Measurements from ENCODE around the gene LYPD6B.

The LYPD6B gene

DNA sequence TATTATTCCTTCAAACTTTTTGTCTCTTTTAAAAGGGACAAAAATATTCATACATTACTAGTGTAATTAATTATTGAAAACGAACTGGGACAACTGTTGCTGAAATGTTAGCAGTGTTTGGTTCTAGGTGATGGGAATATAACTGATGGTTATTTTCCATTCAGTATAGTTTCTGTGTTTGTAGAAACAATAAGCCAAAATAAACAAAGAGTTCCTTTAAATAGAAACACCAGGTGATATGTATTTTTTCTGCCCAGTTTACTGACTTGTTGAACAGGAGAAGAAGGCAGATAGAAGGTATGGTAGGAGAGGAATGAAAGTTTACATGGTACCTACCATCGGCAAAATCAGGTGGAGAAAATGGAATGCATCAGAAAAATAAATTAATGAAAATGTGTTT lies 74.2 kb downstream of the LYPD6B start:
- Histone ChIP-seq H3K4me2 (ENCODE audit: low read depth, low read length, poor library complexity, severe bottlenecking) (no peak overlapping the region), H3K27ac (ENCODE audit: low read depth, low read length) (no peak overlapping the region), H3K27me3 (ENCODE audit: low read length) (no peaks in the 10 kb centered on the region), H3K79me2 (ENCODE audit: insufficient read depth, low read length) (peaks cover 62% of the 10 kb centered on the region), H4K20me1 (ENCODE audit: low read depth, low read length) (peaks cover 3% of the 10 kb centered on the region; the same call in 1 of the 2 replicates), H3K4me3 (ENCODE audit: insufficient read depth, low read length, poor library complexity, severe bottlenecking) (no peak overlapping the region), H2AFZ (ENCODE audit: low read depth, low read length, severe bottlenecking) (no peak overlapping the region), H3K9ac (ENCODE audit: low read length) (no peak overlapping the region), H3K9me3 (ENCODE audit: insufficient read depth, low read length) (no peaks in the 10 kb centered on the region), H3K9me2 (replicated peaks; ENCODE audit: insufficient read depth, low read length) (no peaks in the 10 kb centered on the region), H3F3A (ENCODE audit: insufficient read depth) (no peaks in the 10 kb centered on the region), H3K36me3 (ENCODE audit: low read length) (0 out of 2 replicates have a peak, but pooled peaks cover under 1% of the 10 kb centered on the region)
- no peak for TF ChIP-seq EZH2phosphoT487 (conservative IDR thresholded peaks at IDR 0.05; ENCODE audit: low read length)
- TF ChIP-seq, protein P1, sequence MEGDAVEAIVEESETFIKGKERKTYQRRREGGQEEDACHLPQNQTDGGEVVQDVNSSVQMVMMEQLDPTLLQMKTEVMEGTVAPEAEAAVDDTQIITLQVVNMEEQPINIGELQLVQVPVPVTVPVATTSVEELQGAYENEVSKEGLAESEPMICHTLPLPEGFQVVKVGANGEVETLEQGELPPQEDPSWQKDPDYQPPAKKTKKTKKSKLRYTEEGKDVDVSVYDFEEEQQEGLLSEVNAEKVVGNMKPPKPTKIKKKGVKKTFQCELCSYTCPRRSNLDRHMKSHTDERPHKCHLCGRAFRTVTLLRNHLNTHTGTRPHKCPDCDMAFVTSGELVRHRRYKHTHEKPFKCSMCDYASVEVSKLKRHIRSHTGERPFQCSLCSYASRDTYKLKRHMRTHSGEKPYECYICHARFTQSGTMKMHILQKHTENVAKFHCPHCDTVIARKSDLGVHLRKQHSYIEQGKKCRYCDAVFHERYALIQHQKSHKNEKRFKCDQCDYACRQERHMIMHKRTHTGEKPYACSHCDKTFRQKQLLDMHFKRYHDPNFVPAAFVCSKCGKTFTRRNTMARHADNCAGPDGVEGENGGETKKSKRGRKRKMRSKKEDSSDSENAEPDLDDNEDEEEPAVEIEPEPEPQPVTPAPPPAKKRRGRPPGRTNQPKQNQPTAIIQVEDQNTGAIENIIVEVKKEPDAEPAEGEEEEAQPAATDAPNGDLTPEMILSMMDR (IDR thresholded peaks at IDR 0.05; ENCODE audit: insufficient read depth, low read length, poor library complexity, severe bottlenecking) = no peak

DNA sequence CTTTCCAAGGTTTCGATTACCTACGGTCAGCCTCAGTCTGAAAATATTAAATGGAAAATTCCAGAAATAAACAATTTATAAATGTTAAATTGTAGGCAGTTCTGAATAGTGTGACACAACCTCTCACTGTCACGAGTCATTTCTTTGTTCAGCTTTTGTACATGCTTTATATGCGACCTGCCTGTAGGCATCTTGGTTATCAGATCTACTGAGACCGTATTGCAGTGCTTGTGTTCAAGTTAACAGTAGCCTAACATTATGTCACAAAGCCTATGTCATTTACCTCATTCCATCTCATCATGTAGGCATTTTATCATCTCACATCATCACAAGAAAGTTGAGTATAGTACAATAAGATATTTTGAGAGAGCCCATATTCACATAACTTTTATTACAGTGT lies 77.3 kb downstream of the LYPD6B start:
- no peaks in the 10 kb centered on the region for H3K9me3 ChIP-seq (ENCODE audit: insufficient read depth, low read length)
- no peak overlapping the region for H3K4me2 ChIP-seq (ENCODE audit: low read depth, low read length, poor library complexity, severe bottlenecking)
- H3K36me3 ChIP-seq (ENCODE audit: low read length) = no peaks in the 10 kb centered on the region
- no peak overlapping the region for H3K27ac ChIP-seq (ENCODE audit: low read depth, low read length)
- peaks cover 56% of the 10 kb centered on the region for H3K79me2 ChIP-seq (ENCODE audit: insufficient read depth, low read length)
- H3K9me2 ChIP-seq (replicated peaks; ENCODE audit: insufficient read depth, low read length) = no peaks in the 10 kb centered on the region
- no peak overlapping the region for H3K4me3 ChIP-seq (ENCODE audit: insufficient read depth, low read length, poor library complexity, severe bottlenecking)
- no peak overlapping the region for H2AFZ ChIP-seq (ENCODE audit: low read depth, low read length, severe bottlenecking)
- H3F3A ChIP-seq (ENCODE audit: insufficient read depth) = no peaks in the 10 kb centered on the region
- H3K27me3 ChIP-seq (ENCODE audit: low read length) = no peaks in the 10 kb centered on the region
- no peak for TF ChIP-seq EZH2phosphoT487 (conservative IDR thresholded peaks at IDR 0.05; ENCODE audit: low read length)
- TF ChIP-seq, protein P1 (IDR thresholded peaks at IDR 0.05; ENCODE audit: insufficient read depth, low read length, poor library complexity, severe bottlenecking) = no peak
- no peak overlapping the region for H3K9ac ChIP-seq (ENCODE audit: low read length)
- no peaks in the 10 kb centered on the region for H4K20me1 ChIP-seq (ENCODE audit: low read depth, low read length)

DNA sequence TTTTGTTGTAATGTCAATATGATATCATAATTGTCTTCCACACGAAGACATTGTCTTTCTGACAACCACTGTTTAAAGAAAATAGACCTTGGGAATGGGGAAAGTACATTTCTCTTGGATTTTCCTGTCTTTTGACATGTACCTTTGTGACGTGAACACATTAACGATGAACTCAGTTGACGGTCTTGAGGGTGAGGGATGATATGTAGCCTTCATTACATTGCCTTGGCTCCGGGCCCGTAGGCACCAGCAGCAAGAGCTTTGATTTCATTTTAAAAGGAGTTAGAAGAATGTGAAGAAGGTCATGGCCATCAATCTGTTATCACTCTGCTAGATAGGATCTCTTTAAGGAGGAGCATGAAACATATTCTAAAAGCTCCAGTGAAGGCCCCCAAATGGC lies 80.9 kb downstream of the LYPD6B start:
- Histone ChIP-seq H3F3A (ENCODE audit: insufficient read depth) (no peaks in the 10 kb centered on the region), H3K9me2 (replicated peaks; ENCODE audit: insufficient read depth, low read length) (no peaks in the 10 kb centered on the region), H3K9ac (ENCODE audit: low read length) (no peak overlapping the region), H4K20me1 (ENCODE audit: low read depth, low read length) (no peaks in the 10 kb centered on the region), H3K9me3 (ENCODE audit: insufficient read depth, low read length) (no peaks in the 10 kb centered on the region), H3K4me3 (ENCODE audit: insufficient read depth, low read length, poor library complexity, severe bottlenecking) (no peak overlapping the region), H3K36me3 (ENCODE audit: low read length) (no peaks in the 10 kb centered on the region), H3K79me2 (ENCODE audit: insufficient read depth, low read length) (peaks cover 34% of the 10 kb centered on the region), H3K27me3 (ENCODE audit: low read length) (no peaks in the 10 kb centered on the region), H3K4me2 (ENCODE audit: low read depth, low read length, poor library complexity, severe bottlenecking) (no peak overlapping the region), H3K27ac (ENCODE audit: low read depth, low read length) (no peak overlapping the region), H2AFZ (ENCODE audit: low read depth, low read length, severe bottlenecking) (no peak overlapping the region)
- TF ChIP-seq, protein P1 (IDR thresholded peaks at IDR 0.05; ENCODE audit: insufficient read depth, low read length, poor library complexity, severe bottlenecking) = no peak
- TF ChIP-seq EZH2phosphoT487 (conservative IDR thresholded peaks at IDR 0.05; ENCODE audit: low read length) = no peak
